Measurements from ENCODE around the gene ALDH7A1.

The ALDH7A1 gene

DNA sequence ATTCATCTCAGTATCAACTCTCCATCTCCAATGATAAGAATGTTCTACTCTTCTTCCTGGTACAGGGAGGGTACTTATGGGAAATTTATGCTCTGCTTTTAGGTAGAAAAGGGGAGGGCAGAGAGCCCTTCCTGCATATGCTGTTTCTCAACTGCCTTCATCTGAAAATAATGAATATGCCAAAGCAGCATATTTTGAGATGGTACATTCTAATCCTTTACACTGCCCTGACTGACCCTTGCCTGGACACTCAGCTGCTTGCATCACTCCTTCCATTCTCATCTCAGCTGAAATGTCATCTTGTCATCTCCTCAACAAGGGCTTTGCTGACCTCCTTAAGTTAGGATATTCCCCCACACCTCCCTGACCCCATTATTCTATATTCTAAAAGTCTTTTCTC, 68.5 kb downstream of the ALDH7A1 start:
- no peak overlapping the region for H3K4me3 ChIP-seq (ENCODE audit: low read depth, low read length)
- TF ChIP-seq, protein P1, sequence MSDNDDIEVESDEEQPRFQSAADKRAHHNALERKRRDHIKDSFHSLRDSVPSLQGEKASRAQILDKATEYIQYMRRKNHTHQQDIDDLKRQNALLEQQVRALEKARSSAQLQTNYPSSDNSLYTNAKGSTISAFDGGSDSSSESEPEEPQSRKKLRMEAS (IDR thresholded peaks at IDR 0.05; ENCODE audit: low read depth, low read length): no peak
- TF ChIP-seq MYC (IDR thresholded peaks at IDR 0.05; ENCODE audit: low read depth, low read length) (no peak), CTCF (IDR thresholded peaks at IDR 0.05; ENCODE audit: low read depth, low read length) (no peak), POLR2A (IDR thresholded peaks at IDR 0.05; ENCODE audit: extremely low read depth, insufficient read length) (no peak)
- DNase-seq (ENCODE audit: low read depth): no peak

GRCh38 chr5:126525630-126526245, 69.3 kb downstream of the ALDH7A1 start:
- TF ChIP-seq MYC (IDR thresholded peaks at IDR 0.05; ENCODE audit: low read depth, low read length) (no peak), POLR2A (IDR thresholded peaks at IDR 0.05; ENCODE audit: extremely low read depth, insufficient read length) (no peak), CTCF (IDR thresholded peaks at IDR 0.05; ENCODE audit: low read depth, low read length) (no peak)
- TF ChIP-seq, protein P1 (IDR thresholded peaks at IDR 0.05; ENCODE audit: low read depth, low read length): no peak
- no peak for DNase-seq (ENCODE audit: low read depth)
- no peak overlapping the region for H3K4me3 ChIP-seq (ENCODE audit: low read depth, low read length)

- no peak overlapping the region for H3K4me3 ChIP-seq (ENCODE audit: low read depth, low read length)
- DNase-seq (ENCODE audit: low read depth): no peak
- TF ChIP-seq, protein P1 (IDR thresholded peaks at IDR 0.05; ENCODE audit: low read depth, low read length): no peak
- TF ChIP-seq MYC (IDR thresholded peaks at IDR 0.05; ENCODE audit: low read depth, low read length) (no peak), CTCF (IDR thresholded peaks at IDR 0.05; ENCODE audit: low read depth, low read length) (no peak), POLR2A (IDR thresholded peaks at IDR 0.05; ENCODE audit: extremely low read depth, insufficient read length) (no peak)
Observed at GRCh38 chr5:126523818-126524510, 71.1 kb downstream of the ALDH7A1 start.

GRCh38 chr5:126521130-126521529, 73.9 kb downstream of the ALDH7A1 start:
- no peak for DNase-seq (ENCODE audit: low read depth)
- TF ChIP-seq CTCF (IDR thresholded peaks at IDR 0.05; ENCODE audit: low read depth, low read length) (no peak), POLR2A (IDR thresholded peaks at IDR 0.05; ENCODE audit: extremely low read depth, insufficient read length) (no peak), MYC (IDR thresholded peaks at IDR 0.05; ENCODE audit: low read depth, low read length) (no peak)
- TF ChIP-seq, protein P1 (IDR thresholded peaks at IDR 0.05; ENCODE audit: low read depth, low read length): no peak
- no peak overlapping the region for H3K4me3 ChIP-seq (ENCODE audit: low read depth, low read length)

GRCh38 chr5:126520593-126520953, 74.4 kb downstream of the ALDH7A1 start:
- no peak for DNase-seq (ENCODE audit: low read depth)

More at GRCh38 chr5:126520593-126520953, 74.4 kb downstream of the ALDH7A1 start:
- no peak overlapping the region for H3K4me3 ChIP-seq (ENCODE audit: low read depth, low read length)
- TF ChIP-seq MYC (IDR thresholded peaks at IDR 0.05; ENCODE audit: low read depth, low read length) (no peak), CTCF (IDR thresholded peaks at IDR 0.05; ENCODE audit: low read depth, low read length) (no peak), POLR2A (IDR thresholded peaks at IDR 0.05; ENCODE audit: extremely low read depth, insufficient read length) (no peak)
- TF ChIP-seq, protein P1 (IDR thresholded peaks at IDR 0.05; ENCODE audit: low read depth, low read length): no peak

All from NB4 (cell line).